Right lobe of liver (tissue), 4 donors: ENCODE data around the gene ALG9.

Source experiments
- CTCF ChIP-seq, 4 donors: fragments of 200-600 bp in 3 of 4; fragments of 450-650 bp in 1 of 4; IDR thresholded peaks; one replicate each; pipeline versions ENCODE4 v1.5.1 to v1.8.0; 2016 to 2022; ENCODE audit warnings: antibody characterized with exemption in 4 of 4, mild to moderate bottlenecking in 2 of 4
- POLR2A ChIP-seq: fragments of 450-650 bp; IDR thresholded peaks from one replicate; pipeline ENCODE4 v1.6.1; 2017; ENCODE audit warnings: antibody characterized with exemption, mild to moderate bottlenecking
- donor health status: DM: no; HTN: no; CAD: no.
- donor health status: DM: no; HTN: no; CAD: no.
- donor health status: DM: no; HTN: yes; CAD: no.

GRCh38 chr11:111819829-111820237 is 51.5 kb downstream of the ALG9 start:
- no peak for TF ChIP-seq CTCF (IDR thresholded peaks at IDR 0.05)
- TF ChIP-seq POLR2A = no peak
